K562 (cell line): ENCODE results near the gene TUBE1. TPM values are rescaled to one million over a fixed set of nuclear protein-coding genes. Genes with fewer than 3 reads are reported as not detected.

Experiments used
- ATAC-seq: fragments of 200-7000 bp; cut with Tn5 transposase; 3 replicates; pipeline ENCODE4 v1.9.1; 2020; ENCODE audit warnings: moderate library complexity
- BruUV-seq: library from RNA; stranded (reverse); fragments of 400-500 nt; replicated peaks from 2 replicates; lab custom pipeline; 2021; lab: Mats Ljungman, UMichigan
- CTCF ChIA-PET: fragments of 300-600 bp; formaldehyde crosslinking; extraction: SDS; loops from one replicate; lab custom pipeline; 2021; ENCODE audit warnings: low intra/inter-chr PET ratio; lab: Yijun Ruan, JAX
- POLR2A ChIA-PET: fragments of 300-600, 350-650 bp; sonication (Branson Sonifier 250); formaldehyde crosslinking; extraction: SDS; loops from one replicate; lab custom pipeline; 2021; ENCODE audit warnings: antibody characterized with exemption, inconsistent platforms; lab: Yijun Ruan, JAX
- DNase-seq, 4 experiments: peaks; one replicate each; pipeline versions ENCODE4 v3.0.0 to v3.0.0-alpha.2; 2011 to 2018; ENCODE audit warnings: low spot score in 3 of 4, mixed read lengths in 3 of 4; ENCODE audit errors: extremely low read depth in 1 of 4
- FAIRE-seq: peaks from 2 replicates; lab custom pipeline; 2011; peaks lifted over from hg19 to GRCh38; lab: Jason Lieb, UNC
- H2AFZ ChIP-seq: 2 replicates; pipeline ENCODE4 v1.6.0; 2011; ENCODE audit warnings: low read depth, low read length, control low read depth, inconsistent platforms
- H3K27ac ChIP-seq: fragments of 200-600 bp; 3 replicates; pipeline ENCODE4 v1.8.0; 2011; ENCODE audit warnings: low read depth, mild to moderate bottlenecking, control low read depth, inconsistent platforms, low read length, moderate library complexity, mixed read lengths; ENCODE audit errors: extremely low read depth
- H3K27me3 ChIP-seq, 2 experiments: fragments of 300-600 bp in 1 of 2; 2 replicates in 1 of 2; 3 replicates in 1 of 2; pipeline versions ENCODE4 v1.6.0 to v1.8.0; 2011; ENCODE audit warnings: inconsistent platforms in 2 of 2, low read length in 2 of 2, mild to moderate bottlenecking in 1 of 2, mixed read lengths in 1 of 2, moderate library complexity in 1 of 2; ENCODE audit not compliant: control insufficient read depth in 2 of 2, insufficient read depth in 2 of 2
- H3K36me3 ChIP-seq: fragments of 300-600 bp; 3 replicates; pipeline ENCODE4 v1.8.0; 2011; ENCODE audit warnings: mild to moderate bottlenecking, low read length, inconsistent platforms; ENCODE audit not compliant: control insufficient read depth, insufficient read depth
- H3K4me1 ChIP-seq, 2 experiments: fragments of 200-600 bp in 1 of 2; replicated peaks in 1 of 2; 2 replicates in 1 of 2; 3 replicates in 1 of 2; pipeline versions ENCODE4 v1.5.1 to v1.8.0; 2011; ENCODE audit warnings: inconsistent platforms in 2 of 2, low read length in 2 of 2, mild to moderate bottlenecking in 1 of 2, mixed read lengths in 1 of 2, moderate library complexity in 1 of 2; ENCODE audit not compliant: control insufficient read depth in 2 of 2, insufficient read depth in 2 of 2
- H3K4me2 ChIP-seq: 2 replicates; pipeline ENCODE4 v1.6.1; 2011; ENCODE audit warnings: low read length, control low read depth, inconsistent platforms, mixed read lengths; ENCODE audit not compliant: insufficient read depth
- H3K4me3 ChIP-seq: fragments of 200-600 bp; sonication (generic), shearing (Covaris generic); 2 replicates; pipeline ENCODE4 v1.5.1; 2016; ENCODE audit warnings: control low read depth, inconsistent platforms
- H3K79me2 ChIP-seq: fragments of 200-600 bp; 3 replicates; pipeline ENCODE4 v1.8.0; 2011; ENCODE audit warnings: low read length, inconsistent platforms; ENCODE audit not compliant: control insufficient read depth, insufficient read depth
- H3K9ac ChIP-seq, 2 experiments: 2 replicates each; pipeline versions ENCODE4 v1.6.0 to v1.6.1; 2011; ENCODE audit warnings: low read depth in 2 of 2, low read length in 2 of 2, control low read depth in 1 of 2, inconsistent platforms in 1 of 2, mild to moderate bottlenecking in 1 of 2, mixed read lengths in 1 of 2; ENCODE audit not compliant: insufficient read depth in 1 of 2
- H3K9me1 ChIP-seq: one replicate; pipeline ENCODE4 v1.6.0; 2011; ENCODE audit warnings: inconsistent platforms, mild to moderate bottlenecking, low read length, moderate library complexity; ENCODE audit not compliant: control insufficient read depth, insufficient read depth
- H3K9me3 ChIP-seq: replicated peaks from 2 replicates; pipeline ENCODE4 v1.5.1; 2011; ENCODE audit warnings: low read depth, low read length, inconsistent platforms; ENCODE audit not compliant: control insufficient read depth, insufficient read depth
- H4K20me1 ChIP-seq: replicated peaks from 2 replicates; pipeline ENCODE4 v1.6.1; 2011; ENCODE audit warnings: low read length, inconsistent platforms, mixed read lengths; ENCODE audit not compliant: control insufficient read depth, insufficient read depth
- CTCF ChIP-seq, 3 experiments: IDR thresholded peaks in 2 of 3; conservative IDR thresholded peaks in 1 of 3; 2 replicates each; pipeline ENCODE4 v1.5.1; 2011 to 2012; ENCODE audit warnings: low read length in 3 of 3, mild to moderate bottlenecking in 3 of 3, control low read depth in 2 of 3, improper control_type of control experiment in 1 of 3, inconsistent platforms in 1 of 3, low read depth in 1 of 3, mixed read lengths in 1 of 3, moderate library complexity in 1 of 3; ENCODE audit not compliant: insufficient read depth in 2 of 3
- ZNF655 ChIP-seq: fragments of 250-450 bp; sonication (Bioruptor Pico); IDR thresholded peaks from 2 replicates; pipeline ENCODE4 v1.5.0; 2021
- WGBS: fragments of 100-300 bp; shearing (Covaris generic); methylation state at CpG from one replicate; pipeline ENCODE4 v1.1.6; 2016; ENCODE audit warnings: low coverage, mixed read lengths; ENCODE audit not compliant: insufficient coverage; ENCODE audit errors: missing lambda C conversion rate; 5-methylcytosine and 5-hydroxymethylcytosine counted together
- in situ Hi-C: fragments of 300-500 bp; cut with MboI; formaldehyde crosslinking; loops from 4 replicates; pipeline ENCODE4 v1.15.0; 2018; ENCODE audit warnings: inconsistent platforms, mixed read lengths
- intact Hi-C: fragments of 100-400 bp; cut with micrococcal nuclease; formaldehyde crosslinking; loops from 2 replicates; pipeline ENCODE4 v1.14.2; 2022
- polyA plus RNA-seq, 8 experiments: library from polyadenylated mRNA; depleted of rRNA in 4 of 8; stranded (reverse) in 5 of 8; unstranded in 3 of 8; fragments of >200 nt; fragmentation: Nextera tagmentation in 2 of 8; fragmentation: Illumina TruSeq in 1 of 8; extraction: Ambion mirVana in 2 of 8; extraction: Trizol in 1 of 8; gene quantifications; 2 replicates each; pipeline versions ENCODE4 v1.2.1 to v1.2.3, GENCODE V29; 2011 to 2014; ENCODE audit warnings: inconsistent platforms in 1 of 8, missing spikeins in 1 of 8
- total RNA-seq, 7 experiments: library from RNA; depleted of rRNA in 6 of 7; stranded (reverse); fragments of >200 nt in 6 of 7; fragmentation: Illumina TruSeq in 2 of 7; extraction: Trizol in 2 of 7; gene quantifications; 2 replicates each; pipeline versions ENCODE4 v1.2.1 to v1.2.3, GENCODE V29; 2011 to 2021; ENCODE audit warnings: low replicate concordance in 1 of 7

TUBE1 gene
- total and polyA plus RNA-seq, 9 of the 15 experiments (the other 6 are each of a cell fraction or from before 2014, with no cell fraction given): 18.9 to 58.4 (median 30.8) TPM

DNA sequence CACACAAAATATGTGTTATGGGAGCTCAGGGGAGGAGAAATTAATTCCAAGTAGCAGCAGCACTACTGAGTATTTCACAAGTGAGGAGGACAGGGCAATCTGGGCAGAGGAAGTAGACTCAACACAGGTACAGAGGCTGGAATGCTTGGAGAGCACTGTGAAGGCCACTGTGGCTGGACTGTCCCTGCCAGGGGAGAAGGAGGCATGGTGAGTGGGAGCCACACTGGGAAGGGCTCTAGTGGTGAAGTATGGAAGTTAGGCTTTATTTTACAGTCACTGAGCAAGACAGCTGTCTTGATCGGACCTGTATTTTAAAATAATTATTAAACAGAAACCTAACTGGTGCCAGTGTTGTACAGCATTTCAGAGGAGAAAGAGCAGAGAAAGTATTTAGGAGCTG is 28.9 kb upstream of the TUBE1 start:
- intact Hi-C loops (no loop called here), in situ Hi-C loops (no loop called here)
- Histone ChIP-seq H3K4me1 (no peaks in the 10 kb centered on the region; a peak in 1 of 5 replicates), H3K36me3 (no peaks in the 10 kb centered on the region), H3K9me1 (no peaks in the 10 kb centered on the region), H4K20me1 (no peaks in the 10 kb centered on the region), H3K27me3 (no peaks in the 10 kb centered on the region; a peak in 1 of 5 replicates), H3K9ac (no peak overlapping the region), H3K27ac (no peak overlapping the region), H3K4me2 (no peak overlapping the region), H2AFZ (no peak overlapping the region), H3K79me2 (no peaks in the 10 kb centered on the region), H3K9me3 (no peaks in the 10 kb centered on the region), H3K4me3 (no peak overlapping the region)
- TF ChIP-seq CTCF (IDR thresholded peaks at IDR 0.05 in 2 of 3, conservative IDR thresholded peaks at IDR 0.05 in 1 of 3; ENCODE audit: insufficient read depth in 2 of 3, low read depth in 1 of 3, low read length in 3 of 3) (0 out of 6 replicates have a peak, but pooled peaks of 1 of the 3 experiments have one; percentile 27), ZNF655 (CRISPR knock-in tag) (no peak)
- WGBS: 29% methylated on average over 1 of the region's 1 CpG
- peak; percentile 73 for ATAC-seq
- BruUV-seq: no TSS peak
- FAIRE-seq: no peak
- CTCF ChIA-PET: no interaction called here
- DNase-seq: peak in 2 of 4 experiments; percentile 5 to 10
- POLR2A ChIA-PET: interaction anchor here (0.9 kb wide), 1 partner anchor 18 kb away, joined by 3 read pairs; no protein-coding TSS in a partner anchor
